Esophagus (tissue), 2 donors: ENCODE results near the gene BHMT2. TPM values are rescaled to one million over a fixed set of nuclear protein-coding genes. Genes with fewer than 3 reads are reported as not detected.

Experiments
- H3K27ac ChIP-seq, 2 donors: one replicate each; pipeline ENCODE4 v1.5.1; 2013; ENCODE audit warnings: low read depth in 2 of 2, mild to moderate bottlenecking in 2 of 2, inconsistent platforms in 1 of 2, low read length in 1 of 2, moderate library complexity in 1 of 2
- H3K27me3 ChIP-seq, 2 donors: one replicate each; pipeline ENCODE4 v1.6.1; 2013; ENCODE audit warnings: low read length in 2 of 2, control low read depth in 1 of 2, mild to moderate bottlenecking in 1 of 2; ENCODE audit not compliant: insufficient read depth in 2 of 2, control insufficient read depth in 1 of 2
- H3K36me3 ChIP-seq, 2 donors: one replicate each; pipeline ENCODE4 v1.6.1; 2013; ENCODE audit warnings: low read length in 1 of 2; ENCODE audit not compliant: control insufficient read depth in 2 of 2, insufficient read depth in 2 of 2
- H3K4me1 ChIP-seq, 2 donors: one replicate each; pipeline ENCODE4 v1.6.1; 2013; ENCODE audit warnings: low read length in 1 of 2; ENCODE audit not compliant: control insufficient read depth in 2 of 2, insufficient read depth in 2 of 2
- H3K4me3 ChIP-seq, 2 donors: one replicate each; pipeline ENCODE4 v1.5.1; 2013; ENCODE audit warnings: low read length in 2 of 2, mild to moderate bottlenecking in 2 of 2, low read depth in 1 of 2, moderate library complexity in 1 of 2
- H3K9me3 ChIP-seq, 2 donors: one replicate each; pipeline ENCODE4 v1.6.1; 2013; ENCODE audit warnings: mild to moderate bottlenecking in 2 of 2, low read depth in 1 of 2, low read length in 1 of 2, moderate library complexity in 1 of 2; ENCODE audit not compliant: control insufficient read depth in 2 of 2, insufficient read depth in 1 of 2
- WGBS, 2 donors: extraction: QIAGEN DNeasy Blood & Tissue Kit; methylation state at CpG; one replicate each; pipeline ENCODE4 v1.1.7; 2013; 5-methylcytosine and 5-hydroxymethylcytosine counted together
- polyA plus RNA-seq, 2 donors: library from polyadenylated mRNA; stranded (reverse); fragments of 200-250 nt; gene quantifications; one replicate each; pipeline ENCODE4 v1.2.3, GENCODE V29; 2013
- donor health status: healthy with polysubstance abuse.
- donor health status: Bipolar disorder and iron deficiency.

Gene BHMT2
- polyA plus RNA-seq, 2 donors = 3.1 to 4.4 TPM

DNA sequence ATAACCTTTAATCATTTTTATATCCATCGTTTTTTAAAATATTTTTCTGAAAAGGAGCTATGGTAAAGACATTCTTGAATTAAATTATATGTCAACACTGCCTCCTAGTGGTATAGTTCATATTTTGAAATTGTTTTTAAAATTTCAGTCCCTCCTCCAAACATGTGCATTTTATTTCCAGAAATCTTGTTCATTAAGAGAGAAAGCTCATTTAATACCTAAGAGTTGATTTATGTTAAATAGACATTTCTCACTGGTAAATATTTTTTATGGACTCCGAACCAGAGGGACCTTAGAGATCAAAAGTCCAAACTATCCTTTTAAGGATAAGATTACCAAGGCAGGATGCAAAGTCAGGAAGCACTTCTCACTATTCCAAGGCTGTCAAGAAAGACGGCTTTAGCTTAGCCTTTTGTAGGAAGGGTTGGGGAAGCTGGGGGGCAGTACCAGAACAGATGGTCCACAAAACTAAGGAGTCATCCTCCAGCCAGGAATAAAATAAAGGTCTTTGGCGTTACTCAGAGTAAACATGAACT lies 63.6 kb downstream of the BHMT2 start:
- Histone ChIP-seq H3K27me3 (no peaks in the 10 kb centered on the region), H3K4me3 (no peak overlapping the region), H3K4me1 (no peaks in the 10 kb centered on the region), H3K36me3 (no peaks in the 10 kb centered on the region), H3K9me3 (no peaks in the 10 kb centered on the region), H3K27ac (peak overlapping the region; percentile 52 to 68)
- 3 to 5% methylated on average over 4 of the region's 4 CpGs for WGBS, 2 donors

- no peak overlapping the region for H3K4me3 ChIP-seq
- no peaks in the 10 kb centered on the region for H3K4me1 ChIP-seq
- H3K9me3 ChIP-seq = no peaks in the 10 kb centered on the region
- no peaks in the 10 kb centered on the region for H3K27me3 ChIP-seq
- H3K36me3 ChIP-seq = no peaks in the 10 kb centered on the region
- 5 to 6% methylated on average over 11 of the region's 11 CpGs for WGBS, 2 donors
- H3K27ac ChIP-seq = peak overlapping the region; percentile 52 to 68
Observed at GRCh38 chr5:79133657-79134451, 64.3 kb downstream of the BHMT2 start.

DNA sequence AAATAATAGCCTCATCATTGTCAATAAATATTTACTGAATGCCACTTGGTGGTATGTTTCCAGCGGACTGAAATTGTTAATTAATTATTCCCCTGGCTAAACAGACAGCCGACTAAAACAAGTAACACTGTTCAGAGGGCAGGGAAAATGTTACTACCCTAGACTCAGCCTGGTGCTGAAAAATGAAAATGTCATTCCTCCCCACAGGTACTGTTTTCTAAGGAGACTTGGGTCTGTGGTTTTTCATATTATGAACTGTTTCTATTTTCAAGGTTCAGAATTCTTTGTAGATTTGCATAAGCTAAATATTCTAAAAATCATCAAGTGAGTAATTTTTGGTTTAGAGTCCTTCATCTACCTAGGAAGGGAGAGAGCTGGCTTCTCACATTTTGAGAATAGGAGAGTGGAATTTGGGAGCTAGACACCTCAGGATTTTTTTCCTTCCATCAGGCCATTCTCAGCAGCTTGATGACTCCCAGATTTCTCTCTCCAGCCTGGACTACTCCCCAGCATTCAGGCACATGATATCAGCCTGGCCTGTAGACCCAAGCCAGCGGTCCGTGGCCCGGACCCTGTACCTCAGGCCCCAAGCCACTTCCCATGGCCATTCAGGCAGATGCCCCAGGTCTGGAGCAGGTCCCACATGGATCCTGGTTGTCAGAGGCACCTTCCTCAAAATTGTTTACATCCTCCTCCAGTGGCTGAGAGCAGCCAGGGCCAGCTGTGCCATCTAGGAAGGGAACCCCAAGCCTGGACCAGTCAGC lies 66.4 kb downstream of the BHMT2 start:
- no peaks in the 10 kb centered on the region for H3K36me3 ChIP-seq
- no peaks in the 10 kb centered on the region for H3K4me1 ChIP-seq
- H3K4me3 ChIP-seq = no peak overlapping the region
- WGBS, 2 donors = 84 to 87% methylated on average over 5 of the region's 5 CpGs
- H3K27ac ChIP-seq = no peak overlapping the region
- no peaks in the 10 kb centered on the region for H3K9me3 ChIP-seq
- H3K27me3 ChIP-seq = no peaks in the 10 kb centered on the region

DNA sequence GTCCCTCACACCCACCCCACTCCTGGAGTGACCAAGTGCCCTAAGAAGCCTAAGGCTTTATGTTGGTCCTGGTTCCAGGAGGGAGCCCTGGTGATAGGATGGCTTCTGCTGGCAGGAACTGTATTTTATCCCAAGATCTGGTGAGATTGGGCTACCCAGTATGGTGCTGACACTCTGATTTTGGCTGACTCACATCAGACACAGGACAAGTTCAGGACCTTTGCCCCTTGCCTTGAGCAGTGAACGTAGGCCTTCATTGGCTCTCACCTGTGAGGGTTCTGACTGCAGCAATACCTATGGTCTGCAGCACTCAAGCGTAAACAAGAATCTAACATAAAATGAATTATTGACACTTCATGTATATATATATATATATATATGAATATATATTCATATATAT lies 67.1 kb downstream of the BHMT2 start:
- Histone ChIP-seq H3K27ac (no peak overlapping the region), H3K27me3 (no peaks in the 10 kb centered on the region), H3K9me3 (no peaks in the 10 kb centered on the region), H3K36me3 (no peaks in the 10 kb centered on the region), H3K4me1 (no peaks in the 10 kb centered on the region), H3K4me3 (no peak overlapping the region)
- WGBS, 2 donors = 65 to 97% methylated on average over 2 of the region's 2 CpGs

Other genes starting within 250 kb of the BHMT2 start
- 1 to 10 TPM in 1 of 2 donors, under 1 TPM in 1; 0.61 to 1.7 TPM for gene ARSB, start 84.5 kb upstream of the BHMT2 start, polyA plus RNA-seq
- gene DMGDH, start 93 bp upstream of the BHMT2 start, polyA plus RNA-seq = under 1 TPM; 0.14 to 0.33 TPM
- gene BHMT, start 42.0 kb downstream of the BHMT2 start, polyA plus RNA-seq = under 1 TPM; 0.10 to 0.16 TPM
- gene JMY, start 166.4 kb downstream of the BHMT2 start, polyA plus RNA-seq = 1 to 10 TPM; 2.3 to 2.5 TPM